HG02852 (cell line): Measurements from ENCODE around the gene TFAP2D.

Source experiments
- ATAC-seq: cut with Tn5 transposase; IDR thresholded peaks from one replicate; pipeline ENCODE4 v1.9.1; 2021; ENCODE audit warnings: mild to moderate bottlenecking, moderate library complexity; ENCODE audit not compliant: unreplicated experiment

TFAP2D gene

GRCh38 chr6:50718566-50718965 is 5.2 kb downstream of the TFAP2D start:
- ATAC-seq = no peak

DNA sequence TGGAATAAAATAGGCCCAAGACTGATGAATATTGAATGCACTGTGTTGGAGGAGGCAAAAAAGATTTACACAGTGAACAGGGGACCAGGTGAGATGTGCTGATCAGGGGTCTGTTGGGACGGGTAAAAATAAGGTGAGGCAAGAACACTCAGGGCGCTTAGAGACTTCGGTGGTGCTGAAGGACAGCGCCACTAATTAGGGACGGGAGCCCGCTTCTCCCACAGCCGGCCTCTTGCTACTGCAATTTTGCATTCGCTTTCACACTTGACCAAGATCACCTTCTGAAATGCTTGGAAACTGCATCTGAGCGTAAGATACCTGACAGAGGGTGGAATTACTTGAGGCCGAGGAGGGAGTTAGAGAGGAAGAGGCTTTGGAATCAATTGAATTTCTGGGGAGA is 7.3 kb downstream of the TFAP2D start:
- no peak for ATAC-seq

GRCh38 chr6:50721978-50722377 is 8.7 kb downstream of the TFAP2D start:
- ATAC-seq = no peak

GRCh38 chr6:50722829-50723554 is 9.7 kb downstream of the TFAP2D start:
- no peak for ATAC-seq

GRCh38 chr6:50724381-50725124 is 11.2 kb downstream of the TFAP2D start:
- ATAC-seq = no peak

GRCh38 chr6:50734488-50734887 is 21.2 kb downstream of the TFAP2D start:
- ATAC-seq = no peak

GRCh38 chr6:50742161-50742560 is 28.8 kb downstream of the TFAP2D start:
- ATAC-seq = no peak

DNA sequence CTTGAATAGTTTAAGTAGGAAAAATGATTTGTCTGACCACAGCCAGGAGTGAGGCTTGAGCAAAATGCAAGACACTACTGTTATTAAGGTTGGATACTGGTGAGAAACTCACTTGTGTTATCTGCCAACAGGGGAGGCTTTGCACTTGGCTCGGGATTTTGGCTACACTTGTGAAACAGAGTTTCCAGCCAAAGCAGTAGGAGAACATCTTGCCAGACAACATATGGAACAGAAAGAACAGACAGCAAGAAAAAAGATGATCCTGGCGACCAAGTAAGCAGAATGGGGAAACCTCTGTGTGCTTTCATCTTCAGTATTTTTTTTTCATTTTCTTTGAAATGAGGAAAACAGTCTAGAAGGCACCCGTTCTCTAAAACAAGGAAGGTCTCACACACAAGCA is 31.6 kb downstream of the TFAP2D start:
- ATAC-seq = no peak

DNA sequence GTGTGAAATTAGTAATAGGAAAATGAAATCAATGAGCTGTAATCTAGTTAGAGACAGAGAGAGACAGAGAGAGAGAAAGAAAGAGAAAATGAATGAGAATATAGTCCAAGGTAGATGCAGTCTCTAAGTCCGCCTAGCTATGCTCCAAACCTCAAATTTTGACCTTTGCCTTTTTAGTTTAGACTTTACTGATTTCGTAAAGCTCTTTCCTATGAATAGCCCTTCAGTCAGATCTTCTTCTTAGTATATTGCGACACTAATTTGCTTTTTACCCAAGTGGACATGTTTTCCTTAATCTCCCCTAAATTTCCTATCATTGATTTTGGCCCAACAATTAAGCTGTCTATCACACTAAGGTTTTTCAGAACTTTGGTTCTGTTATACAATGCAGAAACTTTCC is 49.5 kb downstream of the TFAP2D start:
- ATAC-seq = no peak

DNA sequence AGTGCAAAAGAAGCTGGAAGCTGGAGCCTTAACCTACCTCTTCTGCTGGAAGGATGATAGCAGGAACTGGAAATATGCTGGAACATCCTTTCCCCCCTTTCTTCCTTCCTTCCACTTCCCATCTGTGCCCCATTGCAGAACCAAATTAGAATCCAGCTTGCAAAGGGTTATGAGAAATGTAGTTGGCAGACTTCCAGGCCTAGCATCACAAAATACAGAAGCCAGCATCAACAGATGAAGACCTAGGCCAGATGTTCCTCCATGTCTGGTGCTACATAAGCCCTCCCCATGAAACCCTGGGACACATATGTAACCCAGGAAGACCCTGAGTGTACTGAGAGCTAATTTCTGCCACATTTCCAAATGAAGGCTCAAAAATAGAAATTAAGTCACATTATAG is 65.4 kb downstream of the TFAP2D start:
- ATAC-seq = no peak

- ATAC-seq = no peak
Measured at GRCh38 chr6:50780382-50780781, 67.1 kb downstream of the TFAP2D start.

DNA sequence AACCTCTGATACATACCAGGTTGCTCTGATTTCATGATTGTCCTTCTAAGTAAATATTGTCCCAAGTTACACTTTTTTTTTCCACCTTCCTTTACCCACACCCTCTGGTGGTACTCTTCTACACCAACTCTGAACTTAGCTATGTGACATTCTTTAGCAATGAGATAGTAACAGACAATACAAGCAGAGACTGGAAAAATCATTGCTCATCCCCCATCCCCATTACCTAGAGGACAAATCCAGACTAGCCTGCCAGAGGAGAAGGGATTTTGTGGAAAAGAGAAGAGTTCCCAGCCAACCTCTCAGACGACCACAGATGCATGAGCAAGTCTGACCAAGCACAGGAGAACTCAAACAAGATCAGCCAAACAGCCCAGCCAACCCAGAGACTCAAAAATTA is 72.6 kb downstream of the TFAP2D start:
- ATAC-seq = no peak

- peak; percentile 73 for ATAC-seq
Measured at GRCh38 chr6:50791900-50792508, 78.7 kb downstream of the TFAP2D start.

DNA sequence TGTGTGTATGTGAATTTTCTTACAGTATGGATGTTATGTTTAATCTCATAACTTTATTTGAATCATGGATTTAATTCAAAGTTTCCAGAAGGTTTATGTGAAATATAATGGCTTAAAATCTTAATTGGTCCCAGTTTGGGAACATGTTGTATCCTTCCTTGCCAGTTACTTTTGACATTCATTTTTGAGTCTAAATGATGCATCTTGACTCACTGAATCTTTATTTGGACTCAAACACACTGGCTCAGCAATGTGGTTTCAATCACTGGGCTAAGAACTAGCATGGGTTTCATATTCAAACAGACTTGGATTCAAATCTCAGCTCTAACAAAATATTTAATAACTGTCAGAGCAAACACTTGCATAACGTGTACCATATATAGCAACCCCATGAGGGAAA is 79.4 kb downstream of the TFAP2D start:
- no peak for ATAC-seq

DNA sequence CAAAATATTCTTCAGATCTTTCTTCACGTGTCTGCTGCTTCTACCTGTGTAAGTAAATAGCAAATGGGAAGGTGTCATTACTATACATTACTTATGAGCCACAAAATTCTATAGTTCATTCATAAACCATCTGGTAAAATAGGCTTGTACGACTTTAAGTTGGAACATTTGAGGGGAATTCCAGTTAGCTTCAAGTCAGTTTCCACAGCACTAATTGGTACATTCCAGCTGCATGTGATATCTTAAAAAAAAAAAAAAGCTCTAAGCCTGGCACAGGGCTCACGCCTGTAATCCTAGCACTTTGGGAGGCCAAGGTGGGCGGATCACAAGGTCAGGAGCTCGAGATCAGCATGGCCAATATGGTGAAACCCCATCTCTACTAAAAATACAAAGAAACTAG is 82.2 kb downstream of the TFAP2D start:
- ATAC-seq = no peak

DNA sequence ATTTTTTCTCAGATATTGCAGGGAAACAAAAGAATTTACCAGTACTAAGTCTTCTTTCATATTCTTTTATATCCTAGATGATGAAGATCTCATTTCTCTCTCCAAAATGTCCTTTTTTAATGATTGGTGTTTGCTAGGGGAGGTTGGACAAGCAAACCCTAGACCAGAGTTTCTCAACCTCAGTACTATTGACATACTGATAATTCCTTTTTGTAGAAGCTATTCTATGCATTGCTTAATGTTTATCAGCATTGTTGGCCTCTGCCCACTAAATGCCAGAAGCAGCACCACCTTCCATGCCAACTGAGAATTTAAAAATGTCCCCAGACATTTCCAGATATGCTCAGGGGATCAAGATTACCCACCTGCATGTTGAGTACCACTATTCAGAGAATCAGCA is 91.0 kb downstream of the TFAP2D start:
- ATAC-seq = no peak

DNA sequence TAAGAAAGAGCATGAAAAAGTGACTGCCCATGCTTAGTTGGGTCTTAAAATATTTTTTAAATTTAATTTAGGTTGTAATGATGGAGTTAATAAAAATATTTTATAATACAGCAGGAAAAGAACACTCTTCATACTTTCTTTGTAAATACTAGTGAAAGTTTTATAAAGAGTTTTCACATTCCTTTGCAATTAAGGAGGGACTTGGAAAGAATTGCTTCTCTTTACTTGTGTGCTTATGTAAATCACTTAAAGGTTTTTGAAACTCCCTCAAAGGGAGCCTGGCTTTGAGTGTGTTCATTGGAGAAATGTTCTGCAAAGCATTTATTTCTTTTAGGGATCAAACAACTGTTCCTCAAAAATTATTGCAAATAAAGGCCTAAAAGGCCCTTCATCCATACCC is 93.7 kb downstream of the TFAP2D start:
- ATAC-seq = no peak

DNA sequence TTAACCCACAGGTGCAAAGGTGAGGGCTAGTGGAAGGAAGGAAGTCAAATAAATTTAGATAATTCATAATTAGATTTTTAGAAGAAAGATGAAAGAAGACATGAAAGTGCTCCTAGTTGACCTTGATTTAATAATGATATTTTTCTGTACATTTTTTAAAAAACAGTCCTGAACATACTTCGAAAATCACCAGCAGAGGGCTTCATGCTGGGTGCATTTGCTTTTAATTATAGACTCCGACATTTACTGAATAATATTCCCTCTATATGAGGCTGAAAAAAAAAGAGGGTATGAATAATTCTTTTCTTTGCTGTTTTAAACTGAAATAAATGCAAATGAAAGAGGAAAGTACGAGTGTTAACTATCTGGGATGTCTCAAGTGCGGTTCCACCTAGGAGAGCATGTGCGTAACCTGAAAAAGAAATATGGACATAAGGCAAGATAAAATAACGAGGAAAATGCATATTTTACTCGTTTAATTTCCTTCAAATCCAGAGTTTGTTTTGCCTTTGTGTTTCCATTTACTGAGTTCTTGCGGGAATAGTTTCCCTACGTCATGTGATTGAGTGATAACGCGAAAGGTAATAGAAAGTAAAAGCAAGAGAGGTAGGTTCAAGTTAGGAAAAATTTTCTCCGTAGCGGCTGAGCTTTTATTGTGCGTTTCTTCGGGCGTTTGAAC is 102.2 kb downstream of the TFAP2D start:
- ATAC-seq = peak; percentile 40

- peak; percentile 74 for ATAC-seq
Measured at GRCh38 chr6:50816115-50816675, 102.9 kb downstream of the TFAP2D start.

- ATAC-seq = no peak
Measured at GRCh38 chr6:50816947-50817645, 103.8 kb downstream of the TFAP2D start.

DNA sequence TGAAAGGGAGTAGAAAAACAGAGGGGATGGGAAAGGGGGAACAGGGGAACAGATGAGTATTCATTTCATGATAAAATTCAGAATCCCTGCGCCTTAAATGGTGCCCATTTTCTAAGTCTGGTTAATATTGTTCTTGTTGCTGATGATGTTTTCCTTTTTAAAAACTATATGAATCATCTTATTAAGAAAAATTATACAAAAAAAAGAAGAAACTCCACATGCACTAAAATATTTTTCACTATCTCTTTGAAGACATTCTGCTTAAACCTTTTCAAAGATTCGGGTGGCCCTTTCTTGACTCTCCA is 104.3 kb downstream of the TFAP2D start:
- no peak for ATAC-seq
